DOHH2 (cell line): ENCODE results near the gene BABAM2.
"Not testable (repeated sequence)": the region's sequence is repeated elsewhere in the genome, so short reads cannot be mapped to it uniquely, and the experiment has no call there.

Experiments used
- H3F3A ChIP-seq: fragments of 200-600 bp; sonication (generic), shearing (Covaris generic); 2 replicates; pipeline ENCODE4 v1.6.0; 2016; ENCODE audit warnings: antibody characterized with exemption, mild to moderate bottlenecking; ENCODE audit not compliant: control insufficient read depth, insufficient read depth
- H3K27ac ChIP-seq: fragments of 200-600 bp; sonication (generic); 2 replicates; pipeline ENCODE4 v1.5.1; 2014; ENCODE audit warnings: low read depth, mild to moderate bottlenecking, low read length, moderate library complexity
- H3K27me3 ChIP-seq: fragments of 200-600 bp; sonication (generic); 2 replicates; pipeline ENCODE4 v1.6.1; 2014; ENCODE audit warnings: mild to moderate bottlenecking, low read length, mixed read lengths; ENCODE audit not compliant: control insufficient read depth
- H3K36me3 ChIP-seq: fragments of 200-600 bp; sonication (generic); 2 replicates; pipeline ENCODE4 v1.6.1; 2014; ENCODE audit warnings: mild to moderate bottlenecking, low read length, moderate library complexity, mixed read lengths; ENCODE audit not compliant: control insufficient read depth
- H3K4me1 ChIP-seq: fragments of 200-600 bp; sonication (generic); 2 replicates; pipeline ENCODE4 v1.6.1; 2014; ENCODE audit warnings: mild to moderate bottlenecking, low read length, mixed read lengths; ENCODE audit not compliant: control insufficient read depth
- H3K4me2 ChIP-seq: fragments of 200-600 bp; sonication (generic); 2 replicates; pipeline ENCODE4 v1.6.0; 2014; ENCODE audit warnings: mild to moderate bottlenecking, low read length, moderate library complexity
- H3K4me3 ChIP-seq: fragments of 200-600 bp; sonication (generic); 2 replicates; pipeline ENCODE4 v1.5.1; 2014; ENCODE audit warnings: mild to moderate bottlenecking, low read length, mixed read lengths
- H3K79me2 ChIP-seq: fragments of 200-600 bp; sonication (generic); 2 replicates; pipeline ENCODE4 v1.6.1; 2014; ENCODE audit warnings: mild to moderate bottlenecking, low read length, mixed read lengths; ENCODE audit not compliant: control insufficient read depth
- H3K9me2 ChIP-seq: fragments of 200-600 bp; sonication (generic); replicated peaks from 2 replicates; pipeline ENCODE4 v1.6.1; 2014; ENCODE audit warnings: mild to moderate bottlenecking, low read length, mixed read lengths; ENCODE audit not compliant: control insufficient read depth
- H3K9me3 ChIP-seq: fragments of 200-600 bp; sonication (generic); 2 replicates; pipeline ENCODE4 v1.6.1; 2014; ENCODE audit warnings: antibody characterized with exemption, low read length, mixed read lengths; ENCODE audit not compliant: control insufficient read depth, insufficient read depth
- H4K20me1 ChIP-seq: fragments of 200-600 bp; sonication (generic); 2 replicates; pipeline ENCODE4 v1.6.0; 2014; ENCODE audit warnings: low read depth, mild to moderate bottlenecking, antibody characterized with exemption, low read length, moderate library complexity; ENCODE audit not compliant: control insufficient read depth, insufficient read depth
- EZH2phosphoT487 ChIP-seq: fragments of 200-600 bp; sonication (generic); IDR thresholded peaks from 2 replicates; pipeline ENCODE4 v1.6.1; 2017; ENCODE audit warnings: borderline replicate concordance, mild to moderate bottlenecking, antibody characterized with exemption, low read length, moderate library complexity, mixed read lengths
- TF ChIP-seq, protein P1 (sequence below): fragments of 200-600 bp; sonication (generic); IDR thresholded peaks from one replicate; pipeline ENCODE4 v1.5.1; 2014; ENCODE audit warnings: antibody characterized with exemption, mild to moderate bottlenecking, low read depth, low read length; ENCODE audit not compliant: poor library complexity, severe bottlenecking

Gene BABAM2

DNA sequence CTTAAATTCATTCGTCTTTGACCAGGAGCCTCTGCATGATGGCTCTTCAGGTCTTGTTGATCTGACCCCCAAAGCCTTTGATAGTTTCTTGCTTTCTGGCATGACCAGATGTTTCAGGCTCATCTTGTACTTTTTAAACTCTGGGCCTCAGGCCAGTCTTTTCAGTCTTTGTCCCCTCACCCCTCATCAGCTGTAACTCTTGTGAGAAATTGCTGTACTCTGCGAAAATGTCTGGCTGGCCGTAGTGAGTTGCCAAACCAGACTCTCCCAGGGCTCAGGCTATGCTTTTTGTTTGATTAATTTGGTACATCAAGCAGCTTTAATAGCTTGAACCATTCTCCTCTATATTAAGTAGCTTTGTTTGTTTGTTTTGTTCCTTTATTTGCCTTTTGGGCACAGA lies 75.9 kb downstream of the BABAM2 start:
- no peaks in the 10 kb centered on the region for H3K9me2 ChIP-seq
- no peaks in the 10 kb centered on the region for H3K4me1 ChIP-seq
- TF ChIP-seq EZH2phosphoT487, result no peak
- TF ChIP-seq, protein P1, sequence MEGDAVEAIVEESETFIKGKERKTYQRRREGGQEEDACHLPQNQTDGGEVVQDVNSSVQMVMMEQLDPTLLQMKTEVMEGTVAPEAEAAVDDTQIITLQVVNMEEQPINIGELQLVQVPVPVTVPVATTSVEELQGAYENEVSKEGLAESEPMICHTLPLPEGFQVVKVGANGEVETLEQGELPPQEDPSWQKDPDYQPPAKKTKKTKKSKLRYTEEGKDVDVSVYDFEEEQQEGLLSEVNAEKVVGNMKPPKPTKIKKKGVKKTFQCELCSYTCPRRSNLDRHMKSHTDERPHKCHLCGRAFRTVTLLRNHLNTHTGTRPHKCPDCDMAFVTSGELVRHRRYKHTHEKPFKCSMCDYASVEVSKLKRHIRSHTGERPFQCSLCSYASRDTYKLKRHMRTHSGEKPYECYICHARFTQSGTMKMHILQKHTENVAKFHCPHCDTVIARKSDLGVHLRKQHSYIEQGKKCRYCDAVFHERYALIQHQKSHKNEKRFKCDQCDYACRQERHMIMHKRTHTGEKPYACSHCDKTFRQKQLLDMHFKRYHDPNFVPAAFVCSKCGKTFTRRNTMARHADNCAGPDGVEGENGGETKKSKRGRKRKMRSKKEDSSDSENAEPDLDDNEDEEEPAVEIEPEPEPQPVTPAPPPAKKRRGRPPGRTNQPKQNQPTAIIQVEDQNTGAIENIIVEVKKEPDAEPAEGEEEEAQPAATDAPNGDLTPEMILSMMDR, result no peak
- H3F3A ChIP-seq, result no peaks in the 10 kb centered on the region
- H3K27me3 ChIP-seq, result no peaks in the 10 kb centered on the region
- no peaks in the 10 kb centered on the region for H4K20me1 ChIP-seq
- no peaks in the 10 kb centered on the region for H3K79me2 ChIP-seq
- H3K4me3 ChIP-seq, result no peak overlapping the region
- H3K36me3 ChIP-seq, result no peaks in the 10 kb centered on the region
- H3K9me3 ChIP-seq, result peaks cover 9% of the 10 kb centered on the region; the same call in 1 of the 2 replicates
- H3K4me2 ChIP-seq, result no peak overlapping the region
- H3K27ac ChIP-seq, result no peak overlapping the region

DNA sequence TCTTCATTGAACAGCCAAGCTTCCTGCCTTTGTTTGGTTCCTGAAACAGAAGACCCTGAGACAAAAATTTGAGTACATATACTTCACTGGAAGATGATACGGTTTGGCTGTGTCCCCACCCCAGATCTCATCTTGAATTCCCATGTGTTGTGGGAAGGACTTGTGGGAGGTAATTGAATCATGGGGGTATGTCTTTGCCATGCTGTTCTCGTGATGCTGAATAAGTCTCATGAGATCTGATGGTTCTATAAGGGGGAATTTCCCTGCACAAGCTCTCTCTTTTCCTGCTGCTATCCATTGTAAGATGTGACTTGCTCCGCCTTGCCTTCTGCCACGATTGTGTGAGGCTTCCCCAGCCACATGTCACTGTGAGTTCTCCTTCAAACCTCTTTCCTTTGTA lies 76.5 kb downstream of the BABAM2 start:
- H3K27ac ChIP-seq, result no peak overlapping the region
- H3K4me2 ChIP-seq, result no peak overlapping the region
- no peaks in the 10 kb centered on the region for H3K27me3 ChIP-seq
- H4K20me1 ChIP-seq, result no peaks in the 10 kb centered on the region
- H3K36me3 ChIP-seq, result no peaks in the 10 kb centered on the region
- H3K9me3 ChIP-seq, result peaks cover 9% of the 10 kb centered on the region; the same call in 1 of the 2 replicates
- no peak overlapping the region for H3K4me3 ChIP-seq
- no peaks in the 10 kb centered on the region for H3F3A ChIP-seq
- H3K79me2 ChIP-seq, result no peaks in the 10 kb centered on the region
- no peak for TF ChIP-seq EZH2phosphoT487
- TF ChIP-seq, protein P1, result no peak
- H3K9me2 ChIP-seq, result no peaks in the 10 kb centered on the region
- no peaks in the 10 kb centered on the region for H3K4me1 ChIP-seq

DNA sequence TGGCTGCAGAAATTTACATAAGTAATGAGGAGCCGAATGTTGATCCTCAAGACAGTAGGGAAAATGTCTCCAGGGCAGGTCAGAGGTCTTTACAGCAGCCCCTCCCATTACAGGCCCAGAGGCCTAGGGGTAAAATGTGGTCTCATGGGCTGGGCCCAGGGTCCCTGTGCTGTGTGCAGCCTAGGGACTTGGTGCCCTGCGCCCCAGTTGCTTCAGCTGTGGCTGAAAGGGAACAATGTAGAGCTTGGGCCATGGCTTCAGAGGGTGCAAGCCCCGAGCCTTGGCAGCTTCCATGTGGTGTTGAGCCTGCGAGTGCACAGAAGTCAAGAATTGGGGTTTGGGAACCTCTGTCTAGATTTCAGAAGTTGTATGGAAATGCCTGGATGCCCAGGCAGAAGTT lies 77.5 kb downstream of the BABAM2 start:
- H3K9me3 ChIP-seq, H3F3A ChIP-seq: not testable (repeated sequence)

DNA sequence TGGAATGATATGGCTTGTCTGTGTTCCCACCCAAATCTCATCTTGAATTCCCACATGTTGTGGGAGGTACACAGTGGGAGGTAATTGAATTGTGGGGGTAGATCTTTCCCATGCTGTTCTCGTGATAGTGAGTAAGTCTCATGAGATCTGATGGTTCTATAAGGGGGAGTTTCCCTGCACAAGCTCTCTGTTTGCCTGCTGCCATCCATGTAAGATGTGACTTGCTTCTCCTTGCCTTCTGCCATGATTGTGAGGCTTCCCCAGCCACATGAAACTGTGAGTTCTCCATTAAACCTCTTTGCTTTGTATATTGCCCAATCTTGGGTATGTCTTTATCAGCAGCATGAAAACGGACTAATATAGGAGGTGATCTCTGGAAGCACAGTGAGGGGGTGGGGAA lies 78.4 kb downstream of the BABAM2 start:
- H3K4me3 ChIP-seq, H3K79me2 ChIP-seq, H3K9me3 ChIP-seq, H3K9me2 ChIP-seq, H3K4me1 ChIP-seq, H3F3A ChIP-seq, H3K36me3 ChIP-seq, H3K27ac ChIP-seq, H3K4me2 ChIP-seq, H4K20me1 ChIP-seq, H3K27me3 ChIP-seq: not testable (repeated sequence)

More for the DNA sequence above, 77.5 kb downstream of the BABAM2 start:
- H3K27me3 ChIP-seq, H3K4me1 ChIP-seq, H3K4me3 ChIP-seq, H3K27ac ChIP-seq, H3K9me2 ChIP-seq, H3K36me3 ChIP-seq, H3K79me2 ChIP-seq, H3K4me2 ChIP-seq, H4K20me1 ChIP-seq: not testable (repeated sequence)
